Activated CD4-positive, alpha-beta memory T cell treated with anti-CD3 and anti-CD28 coated beads for 36 hours (primary cell): Measurements from ENCODE around the gene GTF3C1. TPM values are rescaled to one million over a fixed set of nuclear protein-coding genes. Genes with fewer than 3 reads are reported as not detected.
"Not testable (repeated sequence)": the region's sequence is repeated elsewhere in the genome, so short reads cannot be mapped to it uniquely, and the experiment has no call there.

ENCODE experiments used
- CTCF ChIA-PET: fragments of 350-600 bp; sonication (Branson Sonifier 250); formaldehyde crosslinking; loops from one replicate; lab custom pipeline; 2021; ENCODE audit warnings: antibody characterized with exemption, inconsistent platforms; lab: Charles Lee
- POLR2A ChIA-PET: fragments of 350-600 bp; sonication (Branson Sonifier 250); formaldehyde crosslinking; loops from one replicate; lab custom pipeline; 2021; ENCODE audit warnings: antibody characterized with exemption; lab: Charles Lee
- DNase-seq: peaks from one replicate; pipeline ENCODE4 v3.0.0-alpha.2; 2020
- H3K27ac Mint-ChIP-seq: one replicate; pipeline ENCODE4 v1.8.0; 2021; ENCODE audit warnings: mixed read lengths
- H3K27me3 Mint-ChIP-seq: one replicate; pipeline ENCODE4 v1.8.0; 2021; ENCODE audit warnings: mixed read lengths
- H3K36me3 Mint-ChIP-seq: one replicate; pipeline ENCODE4 v1.8.0; 2021; ENCODE audit warnings: mixed read lengths
- H3K4me1 Mint-ChIP-seq: one replicate; pipeline ENCODE4 v1.8.0; 2021; ENCODE audit warnings: low read depth, mixed read lengths
- H3K4me3 Mint-ChIP-seq: one replicate; pipeline ENCODE4 v1.8.0; 2021; ENCODE audit warnings: mild to moderate bottlenecking, mixed read lengths
- H3K9me3 Mint-ChIP-seq: one replicate; pipeline ENCODE4 v1.8.0; 2021; ENCODE audit warnings: mixed read lengths
- intact Hi-C: fragments of 100-400 bp; cut with micrococcal nuclease; formaldehyde crosslinking; loops from one replicate; pipeline ENCODE4 v1.15.1; 2023
- total RNA-seq, 2 experiments: library from RNA; stranded (reverse); gene quantifications; one replicate each; pipeline ENCODE4 v1.2.3, GENCODE V29; 2021

GTF3C1 gene
- total RNA-seq, 2 experiments from 2014 or later = 50.6 to 52.9 TPM

DNA sequence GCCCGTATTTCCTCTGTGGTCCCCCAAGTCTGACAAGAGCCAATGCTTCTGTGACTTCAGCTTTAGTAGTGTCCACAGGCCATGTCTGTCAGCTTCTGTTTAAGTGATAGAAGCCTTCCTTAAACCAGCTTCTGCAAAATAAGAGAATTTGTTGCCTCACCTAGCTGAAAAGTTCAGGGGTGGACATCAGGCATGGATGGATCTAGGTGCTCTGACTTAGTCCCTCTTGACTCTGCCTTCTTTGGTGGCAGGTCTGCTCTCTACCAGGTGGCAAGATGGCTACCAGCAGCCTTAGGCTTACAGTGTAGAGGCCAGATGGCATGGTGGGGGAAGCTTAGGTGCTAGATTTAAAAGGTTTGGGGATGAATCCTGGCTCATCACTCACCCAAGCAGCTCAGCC lies 33.9 kb upstream of the GTF3C1 start:
- Mint-ChIP-seq H3K36me3 (peaks cover 18% of the 10 kb centered on the region), H3K9me3 (no peaks in the 10 kb centered on the region), H3K27ac (no peak overlapping the region), H3K4me3 (no peak overlapping the region), H3K27me3 (no peaks in the 10 kb centered on the region), H3K4me1 (peaks cover 7% of the 10 kb centered on the region)
- CTCF ChIA-PET = no interaction called here
- POLR2A ChIA-PET = interaction anchor here (1.1 kb wide), 1 partner anchor 22 kb away, joined by 3 read pairs; no protein-coding TSS in a partner anchor
- no peak for DNase-seq
- intact Hi-C loops = no loop called here

DNA sequence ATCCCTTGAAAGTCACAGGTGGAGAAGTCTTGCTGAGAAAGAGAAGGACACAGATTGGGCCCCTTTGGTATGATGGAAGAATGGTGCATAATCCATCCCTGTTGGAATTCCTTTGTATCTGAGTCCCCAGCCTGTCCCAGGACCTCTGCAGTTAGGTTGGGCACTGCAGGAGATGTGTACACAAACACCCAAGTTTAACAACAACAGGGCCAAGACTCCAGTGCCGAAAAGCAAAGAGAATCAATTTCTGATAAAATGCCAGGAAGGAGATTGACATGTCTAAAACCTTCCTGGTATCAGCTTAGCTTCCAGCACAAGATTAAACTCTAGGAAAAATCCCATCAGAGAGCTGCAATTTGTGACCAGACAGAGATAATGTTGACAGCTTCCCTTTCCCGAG lies 33.2 kb upstream of the GTF3C1 start:
- POLR2A ChIA-PET = interaction anchor here (1.1 kb wide), 1 partner anchor 22 kb away, joined by 3 read pairs; no protein-coding TSS in a partner anchor
- no peaks in the 10 kb centered on the region for H3K27me3 Mint-ChIP-seq

DNA sequence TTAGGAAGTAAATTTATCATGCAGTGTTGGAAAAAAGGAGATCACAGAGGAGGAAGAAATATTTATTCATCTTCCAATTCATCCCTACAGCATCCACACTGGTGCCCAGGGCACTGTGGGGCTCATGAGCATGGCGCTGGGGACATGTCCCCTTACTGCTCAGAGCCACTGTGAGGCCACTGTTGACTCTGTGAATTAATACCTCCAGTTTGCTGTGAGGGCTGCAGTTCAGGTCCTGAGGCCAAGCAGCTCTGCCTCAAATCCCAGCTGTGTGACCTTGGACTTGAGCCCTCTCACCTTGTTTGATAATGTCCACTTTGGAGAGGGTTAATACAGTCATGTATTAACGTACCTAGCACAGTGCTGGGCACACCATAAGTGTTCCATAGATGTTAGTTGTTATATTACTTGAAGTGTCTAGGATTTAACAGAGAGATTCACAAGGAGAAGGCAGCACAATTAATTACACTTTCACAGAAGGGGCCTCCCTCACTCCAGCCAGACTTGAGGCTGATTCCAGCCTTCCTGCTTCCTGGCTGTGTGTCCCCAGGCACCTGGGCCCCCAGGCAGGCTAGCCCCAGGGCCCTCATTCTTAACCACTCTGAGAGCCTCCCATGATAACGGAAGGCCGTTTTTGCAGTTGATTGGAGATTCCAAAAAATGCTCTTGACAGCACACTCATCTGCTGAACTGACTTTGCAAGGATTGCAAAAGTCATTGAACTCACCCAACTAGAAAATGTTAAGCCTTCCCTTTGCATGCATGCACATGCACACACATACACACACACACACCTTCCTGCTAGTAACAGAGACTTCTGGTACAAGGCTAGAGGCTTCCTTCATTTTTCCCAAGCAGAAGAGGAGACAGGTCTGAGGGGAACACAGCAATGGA lies 29.6 kb upstream of the GTF3C1 start:
- ChIA-PET CTCF (no interaction called here), POLR2A (interaction anchor here (1.8 kb wide), 1 partner anchor 29 kb away, joined by 7 read pairs; the partner anchor contains the start of genes GTF3C1 and KATNIP)
- Mint-ChIP-seq H3K4me3 (no peak overlapping the region), H3K9me3 (no peaks in the 10 kb centered on the region), H3K4me1 (peaks cover 12% of the 10 kb centered on the region), H3K36me3 (peaks cover 18% of the 10 kb centered on the region), H3K27me3 (no peaks in the 10 kb centered on the region), H3K27ac (no peak overlapping the region)
- no peak for DNase-seq
- intact Hi-C loops = no loop called here

More for the DNA sequence above, 33.2 kb upstream of the GTF3C1 start:
- peaks cover 12% of the 10 kb centered on the region for H3K4me1 Mint-ChIP-seq
- CTCF ChIA-PET = interaction anchor here (0.7 kb wide), 1 partner anchor 292 kb away, joined by 3 read pairs; no protein-coding TSS in a partner anchor
- no peak for DNase-seq
- H3K36me3 Mint-ChIP-seq = peaks cover 18% of the 10 kb centered on the region
- no peak overlapping the region for H3K27ac Mint-ChIP-seq
- intact Hi-C loops = no loop called here
- H3K9me3 Mint-ChIP-seq = no peaks in the 10 kb centered on the region
- no peak overlapping the region for H3K4me3 Mint-ChIP-seq

DNA sequence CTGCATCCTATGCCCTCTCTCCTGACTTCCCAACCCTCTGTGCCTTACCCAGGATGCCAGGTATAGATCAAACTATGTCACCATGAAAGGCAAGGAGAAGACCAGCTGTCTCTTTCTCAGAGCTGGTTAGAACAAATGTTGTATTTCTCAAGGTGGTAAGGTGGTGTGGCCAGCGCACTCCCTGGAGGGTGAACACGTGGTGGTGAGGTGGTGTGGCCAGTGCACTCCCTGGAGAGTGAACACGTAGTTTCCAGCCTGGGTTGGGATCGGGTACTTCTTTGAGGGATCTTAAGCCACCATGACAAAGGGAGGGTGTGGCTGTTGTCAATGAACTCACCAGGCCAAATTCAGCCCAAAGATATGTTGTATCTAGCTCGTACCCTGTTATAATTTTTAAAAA lies 27.0 kb upstream of the GTF3C1 start:
- Mint-ChIP-seq H3K36me3 (peaks cover 4% of the 10 kb centered on the region), H3K4me1 (peaks cover 12% of the 10 kb centered on the region), H3K9me3 (no peaks in the 10 kb centered on the region), H3K4me3 (no peak overlapping the region), H3K27me3 (no peaks in the 10 kb centered on the region), H3K27ac (no peak overlapping the region)
- ChIA-PET CTCF (no interaction called here), POLR2A (no interaction called here)
- no peak for DNase-seq
- intact Hi-C loops = no loop called here

DNA sequence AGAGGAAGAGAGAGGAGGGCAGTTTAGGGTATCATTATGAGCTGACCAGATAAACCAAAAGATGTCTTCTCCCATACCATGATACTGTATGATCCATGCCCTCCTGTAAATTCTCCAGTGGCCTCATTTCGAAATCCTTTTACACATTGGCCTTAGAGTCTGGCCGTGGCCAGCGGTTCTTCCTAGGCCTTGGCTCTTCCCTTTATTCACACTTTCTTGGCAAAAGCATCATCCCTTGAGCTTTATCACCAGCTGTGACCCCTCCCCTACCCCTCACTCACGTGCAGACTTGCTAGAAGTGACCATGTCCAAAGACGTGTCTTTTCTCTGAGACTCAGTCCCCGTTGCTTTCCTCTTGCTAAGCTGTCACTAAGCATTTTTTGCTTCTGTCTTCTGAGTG lies 23.0 kb upstream of the GTF3C1 start:
- Mint-ChIP-seq H3K4me3 (no peak overlapping the region), H3K36me3 (no peaks in the 10 kb centered on the region), H3K4me1 (no peaks in the 10 kb centered on the region), H3K27me3 (no peaks in the 10 kb centered on the region), H3K27ac (no peak overlapping the region), H3K9me3 (no peaks in the 10 kb centered on the region)
- ChIA-PET POLR2A (interaction anchor here (1.9 kb wide), 1 partner anchor 22 kb away, joined by 6 read pairs; no protein-coding TSS in a partner anchor), CTCF (no interaction called here)
- no peak for DNase-seq
- intact Hi-C loops = no loop called here

DNA sequence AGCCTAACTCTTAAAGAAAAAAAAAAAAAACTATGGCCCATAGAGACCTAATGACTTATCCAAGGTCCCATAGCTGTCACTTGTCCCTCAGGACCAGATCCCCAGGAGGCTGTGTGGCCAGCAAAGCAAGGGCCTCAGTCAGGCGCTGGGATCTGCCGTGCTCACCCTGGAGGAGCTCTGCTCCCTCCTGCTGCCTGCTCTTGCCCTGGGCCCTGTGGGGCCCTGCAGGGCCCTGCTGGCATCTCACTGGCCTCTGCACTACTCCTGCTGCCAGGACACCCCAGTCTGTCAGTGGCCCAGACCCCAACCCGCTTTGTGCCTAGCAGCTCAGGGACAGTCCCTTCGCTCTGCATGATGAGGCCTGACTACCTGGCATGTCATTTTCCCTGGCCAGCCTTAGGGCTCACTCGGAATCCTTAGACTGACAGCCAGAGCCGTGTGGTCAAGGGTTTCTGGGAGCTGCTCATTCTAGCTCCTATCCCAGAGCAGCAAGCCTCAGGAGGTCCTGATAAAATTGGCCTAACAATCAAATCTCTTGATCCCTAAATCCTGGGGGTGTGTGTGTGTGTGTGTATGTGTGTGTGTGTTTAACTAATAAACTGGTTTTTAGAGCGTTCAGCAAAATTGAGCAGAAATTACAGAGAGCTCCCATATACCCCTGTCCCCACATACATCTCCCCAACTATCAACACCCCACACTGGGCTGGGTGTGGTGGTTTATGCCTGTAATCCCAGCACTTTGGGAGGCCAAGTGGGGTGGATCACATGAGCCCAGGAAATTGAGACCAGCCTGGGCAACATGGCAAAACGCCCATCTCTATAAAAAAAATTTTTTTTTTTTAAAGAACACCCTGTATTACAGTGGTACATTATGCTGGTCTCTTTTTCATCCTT lies 22.0 kb upstream of the GTF3C1 start:
- no peaks in the 10 kb centered on the region for H3K4me1 Mint-ChIP-seq
- CTCF ChIA-PET = no interaction called here
- no peaks in the 10 kb centered on the region for H3K9me3 Mint-ChIP-seq
- H3K27ac Mint-ChIP-seq = no peak overlapping the region
- H3K27me3 Mint-ChIP-seq = no peaks in the 10 kb centered on the region
- H3K4me3 Mint-ChIP-seq = no peak overlapping the region
- DNase-seq = no peak
- H3K36me3 Mint-ChIP-seq = no peaks in the 10 kb centered on the region
- intact Hi-C loops = no loop called here
- POLR2A ChIA-PET = interaction anchor here (1.9 kb wide), 1 partner anchor 21 kb away, joined by 6 read pairs; no protein-coding TSS in a partner anchor

DNA sequence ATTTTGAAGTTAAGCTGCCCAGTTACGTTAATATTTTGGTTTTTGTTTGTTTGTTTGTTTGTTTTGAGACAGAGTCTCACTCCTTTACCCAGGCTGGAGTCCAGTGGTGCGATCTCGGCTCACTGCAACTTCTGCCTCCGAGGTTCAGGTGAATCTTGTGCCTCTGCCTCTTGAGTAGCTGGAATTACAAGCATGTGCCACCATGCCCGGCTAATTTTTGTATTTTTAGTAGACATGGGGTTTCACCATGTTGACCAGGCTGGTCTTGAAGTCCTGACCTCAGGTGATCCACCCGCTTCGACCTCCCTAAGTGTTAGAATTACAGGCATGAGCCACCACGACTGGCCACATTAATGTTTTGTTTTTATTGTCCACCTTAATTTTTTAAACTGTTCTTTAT lies 21.3 kb upstream of the GTF3C1 start:
- H3K27me3 Mint-ChIP-seq, H3K9me3 Mint-ChIP-seq, CTCF ChIA-PET, H3K36me3 Mint-ChIP-seq, POLR2A ChIA-PET, H3K4me3 Mint-ChIP-seq, H3K27ac Mint-ChIP-seq, DNase-seq, intact Hi-C loops, H3K4me1 Mint-ChIP-seq: not testable (repeated sequence)

DNA sequence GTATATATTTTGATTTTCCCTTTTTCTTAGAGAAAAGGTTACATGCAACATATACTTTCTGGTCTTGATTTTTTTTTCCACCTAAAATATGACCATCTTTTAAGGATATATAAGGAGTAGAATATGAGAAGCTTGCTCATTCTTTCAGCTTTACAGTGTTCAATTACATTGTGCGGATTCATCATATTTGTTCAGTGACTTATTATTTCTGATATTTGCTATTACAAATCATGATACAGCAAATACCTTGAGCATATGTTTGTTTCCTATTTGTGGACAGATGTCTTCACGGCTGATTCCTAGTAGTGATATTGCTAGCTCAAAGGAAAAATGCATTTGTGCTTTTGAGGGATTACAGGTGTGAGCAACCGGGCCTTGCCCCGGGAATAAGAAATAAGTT lies 18.4 kb upstream of the GTF3C1 start:
- no peaks in the 10 kb centered on the region for H3K9me3 Mint-ChIP-seq
- H3K4me3 Mint-ChIP-seq = no peak overlapping the region
- no peaks in the 10 kb centered on the region for H3K36me3 Mint-ChIP-seq
- intact Hi-C loops = no loop called here
- POLR2A ChIA-PET = no interaction called here
- no peak overlapping the region for H3K27ac Mint-ChIP-seq
- no peaks in the 10 kb centered on the region for H3K4me1 Mint-ChIP-seq
- CTCF ChIA-PET = no interaction called here
- H3K27me3 Mint-ChIP-seq = no peaks in the 10 kb centered on the region
- no peak for DNase-seq

DNA sequence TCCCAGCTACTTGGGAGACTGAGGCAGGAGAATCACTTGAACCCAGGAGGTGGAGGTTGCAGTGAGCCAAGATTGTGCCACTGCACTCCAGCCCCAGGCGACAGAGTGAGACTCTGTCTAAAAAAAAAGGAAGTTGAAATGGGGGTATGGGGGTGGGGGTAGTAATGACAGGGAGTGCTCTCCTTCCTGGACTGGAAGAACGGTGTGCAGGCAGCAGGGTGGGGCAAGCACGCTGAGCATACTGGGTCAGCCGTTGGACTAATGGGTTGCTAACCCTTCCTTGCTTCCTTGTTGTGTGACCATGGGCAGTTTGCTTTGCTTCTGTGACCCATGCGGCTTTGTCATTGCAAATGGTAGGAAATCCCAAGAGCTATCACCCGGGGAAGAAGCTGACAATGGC lies 16.7 kb upstream of the GTF3C1 start:
- Mint-ChIP-seq H3K36me3 (no peaks in the 10 kb centered on the region), H3K4me3 (no peak overlapping the region), H3K9me3 (no peaks in the 10 kb centered on the region), H3K27ac (no peak overlapping the region), H3K4me1 (no peaks in the 10 kb centered on the region), H3K27me3 (no peaks in the 10 kb centered on the region)
- DNase-seq = no peak
- ChIA-PET POLR2A (interaction anchor here (1.2 kb wide), 1 partner anchor 16 kb away, joined by 3 read pairs; the partner anchor contains the start of genes GTF3C1 and KATNIP), CTCF (no interaction called here)
- intact Hi-C loops = no loop called here

DNA sequence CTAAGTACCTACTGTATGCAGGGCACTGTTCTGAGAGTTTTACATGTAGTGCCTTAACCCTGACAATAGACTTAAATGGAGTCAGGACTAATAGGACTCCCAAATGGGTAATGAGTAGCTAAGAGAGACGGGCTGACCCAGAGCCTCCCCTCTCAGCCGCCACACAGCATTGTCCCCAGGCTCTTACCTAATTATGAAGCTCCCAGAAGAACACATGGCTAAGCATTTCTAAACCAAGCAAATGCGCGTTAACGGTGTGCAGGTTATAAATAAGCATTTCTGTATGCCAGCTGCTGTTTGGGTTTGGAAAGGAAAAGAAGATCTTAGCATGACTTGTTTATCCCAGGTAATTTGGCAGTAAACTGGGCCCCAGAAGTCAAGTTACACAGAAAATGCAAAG lies 14.5 kb upstream of the GTF3C1 start:
- ChIA-PET CTCF (interaction anchor here (0.8 kb wide), 1 partner anchor 874 kb away, joined by 3 read pairs; no protein-coding TSS in a partner anchor), POLR2A (interaction anchor here (0.7 kb wide), 1 partner anchor 408 kb away, joined by 3 read pairs; no protein-coding TSS in a partner anchor)
- Mint-ChIP-seq H3K27ac (no peak overlapping the region), H3K9me3 (no peaks in the 10 kb centered on the region), H3K27me3 (no peaks in the 10 kb centered on the region), H3K4me1 (no peaks in the 10 kb centered on the region), H3K4me3 (no peak overlapping the region), H3K36me3 (no peaks in the 10 kb centered on the region)
- intact Hi-C loops = no loop called here
- DNase-seq = no peak

DNA sequence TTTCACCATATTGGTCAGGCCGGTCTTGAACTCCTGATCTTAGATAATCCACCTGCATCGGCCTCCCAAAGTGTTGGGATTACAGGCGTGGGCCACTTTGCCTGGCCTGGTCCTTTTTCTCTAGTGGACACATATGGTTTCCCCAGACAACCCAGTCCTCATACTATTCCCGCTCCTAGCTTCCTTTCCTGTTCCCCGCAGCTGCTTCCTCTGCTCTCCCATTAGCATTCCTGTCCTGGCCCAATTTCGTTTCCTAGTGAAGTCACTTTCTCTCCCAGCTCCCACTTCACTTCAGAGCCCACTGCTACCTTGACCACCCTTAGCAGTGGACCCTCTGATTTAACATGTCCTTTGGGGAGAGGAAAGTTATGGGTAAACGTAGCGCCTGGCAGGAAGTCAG lies 11.5 kb upstream of the GTF3C1 start:
- intact Hi-C loops = no loop called here
- Mint-ChIP-seq H3K27me3 (no peaks in the 10 kb centered on the region), H3K4me1 (no peaks in the 10 kb centered on the region), H3K9me3 (no peaks in the 10 kb centered on the region), H3K36me3 (no peaks in the 10 kb centered on the region), H3K4me3 (no peak overlapping the region), H3K27ac (no peak overlapping the region)
- ChIA-PET POLR2A (interaction anchor here (0.9 kb wide), 1 partner anchor 22 kb away, joined by 3 read pairs; no protein-coding TSS in a partner anchor), CTCF (no interaction called here)
- DNase-seq = no peak

DNA sequence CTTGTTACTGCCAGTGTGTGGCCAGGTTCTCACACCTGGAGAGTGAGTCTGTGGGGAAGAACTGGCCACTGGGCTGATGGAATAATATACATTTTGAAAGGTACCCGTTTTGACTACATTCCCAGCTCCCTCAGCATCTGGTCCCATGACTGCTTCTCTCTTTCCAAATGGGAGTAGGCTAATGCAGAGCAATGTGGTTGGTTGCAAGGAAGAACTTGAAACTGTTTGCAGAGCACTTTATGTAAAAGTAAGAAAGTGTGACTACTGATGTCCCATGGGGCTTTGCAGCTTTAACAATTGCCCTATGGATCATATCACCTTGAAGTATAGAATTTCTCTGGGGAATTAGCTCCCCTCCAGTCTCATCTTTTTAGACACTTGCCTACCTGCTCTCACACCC lies 9.2 kb upstream of the GTF3C1 start:
- H3K9me3 Mint-ChIP-seq = no peaks in the 10 kb centered on the region
- no peak overlapping the region for H3K27ac Mint-ChIP-seq

More for the DNA sequence above, 9.2 kb upstream of the GTF3C1 start:
- H3K4me1 Mint-ChIP-seq = no peaks in the 10 kb centered on the region
- intact Hi-C loops = no loop called here
- H3K4me3 Mint-ChIP-seq = no peak overlapping the region
- ChIA-PET CTCF (no interaction called here), POLR2A (no interaction called here)
- no peaks in the 10 kb centered on the region for H3K27me3 Mint-ChIP-seq
- no peak for DNase-seq
- H3K36me3 Mint-ChIP-seq = no peaks in the 10 kb centered on the region
